ENCODE measurements around the gene FBXL22.

The FBXL22 gene

GRCh38 chr15:63556736-63557135 is 40.5 kb upstream of the FBXL22 start:
- Histone ChIP-seq H3K36me3 (ENCODE audit: control insufficient read depth, low read length) (peaks cover 62% of the 10 kb centered on the region), H3K4me1 (ENCODE audit: control insufficient read depth, low read length) (no peaks in the 10 kb centered on the region), H3K4me3 (ENCODE audit: low read length) (no peak overlapping the region), H3K9me3 (ENCODE audit: control insufficient read depth, insufficient read depth, low read length) (no peaks in the 10 kb centered on the region), H3K9me2 (replicated peaks; ENCODE audit: control insufficient read depth, low read length) (no peaks in the 10 kb centered on the region), H4K20me1 (ENCODE audit: control insufficient read depth, insufficient read depth, low read depth, low read length) (no peaks in the 10 kb centered on the region), H3K4me2 (ENCODE audit: low read length) (no peak overlapping the region), H3K79me2 (ENCODE audit: control insufficient read depth, low read length) (0 out of 2 replicates have a peak, but pooled peaks cover 3% of the 10 kb centered on the region), H3K27ac (ENCODE audit: low read depth, low read length) (no peak overlapping the region), H3F3A (ENCODE audit: control insufficient read depth, insufficient read depth) (0 out of 2 replicates have a peak, but pooled peaks cover 2% of the 10 kb centered on the region), H3K27me3 (ENCODE audit: control insufficient read depth, low read length) (no peaks in the 10 kb centered on the region)
- TF ChIP-seq CTCF (IDR thresholded peaks at IDR 0.05; ENCODE audit: low read depth, low read length, poor library complexity, severe bottlenecking) (no peak), EZH2phosphoT487 (IDR thresholded peaks at IDR 0.05; ENCODE audit: borderline replicate concordance, low read length) (no peak)

- Histone ChIP-seq H3K9me2 (replicated peaks; ENCODE audit: control insufficient read depth, low read length) (no peaks in the 10 kb centered on the region), H3K27ac (ENCODE audit: low read depth, low read length) (no peak overlapping the region), H3K36me3 (ENCODE audit: control insufficient read depth, low read length) (peaks cover 75% of the 10 kb centered on the region)
Measured at GRCh38 chr15:63559753-63560152, 37.4 kb upstream of the FBXL22 start.

GRCh38 chr15:63560741-63561448 is 36.3 kb upstream of the FBXL22 start:
- no peak overlapping the region for H3K27ac ChIP-seq (ENCODE audit: low read depth, low read length)
- H3K4me2 ChIP-seq (ENCODE audit: low read length) = no peak overlapping the region
- TF ChIP-seq EZH2phosphoT487 (IDR thresholded peaks at IDR 0.05; ENCODE audit: borderline replicate concordance, low read length) (no peak), CTCF (IDR thresholded peaks at IDR 0.05; ENCODE audit: low read depth, low read length, poor library complexity, severe bottlenecking) (no peak)
- no peaks in the 10 kb centered on the region for H3K27me3 ChIP-seq (ENCODE audit: control insufficient read depth, low read length)
- H3K79me2 ChIP-seq (ENCODE audit: control insufficient read depth, low read length) = no peaks in the 10 kb centered on the region
- H4K20me1 ChIP-seq (ENCODE audit: control insufficient read depth, insufficient read depth, low read depth, low read length) = no peaks in the 10 kb centered on the region
- H3K36me3 ChIP-seq (ENCODE audit: control insufficient read depth, low read length) = peaks cover 79% of the 10 kb centered on the region
- H3K9me2 ChIP-seq (replicated peaks; ENCODE audit: control insufficient read depth, low read length) = no peaks in the 10 kb centered on the region
- no peaks in the 10 kb centered on the region for H3K4me1 ChIP-seq (ENCODE audit: control insufficient read depth, low read length)
- H3K4me3 ChIP-seq (ENCODE audit: low read length) = no peak overlapping the region
- no peaks in the 10 kb centered on the region for H3K9me3 ChIP-seq (ENCODE audit: control insufficient read depth, insufficient read depth, low read length)
- peaks cover 13% of the 10 kb centered on the region; the same call in 1 of the 2 replicates for H3F3A ChIP-seq (ENCODE audit: control insufficient read depth, insufficient read depth)

More at GRCh38 chr15:63559753-63560152, 37.4 kb upstream of the FBXL22 start:
- Histone ChIP-seq H3F3A (ENCODE audit: control insufficient read depth, insufficient read depth) (peaks cover 8% of the 10 kb centered on the region; the same call in 1 of the 2 replicates), H4K20me1 (ENCODE audit: control insufficient read depth, insufficient read depth, low read depth, low read length) (no peaks in the 10 kb centered on the region), H3K4me2 (ENCODE audit: low read length) (no peak overlapping the region), H3K79me2 (ENCODE audit: control insufficient read depth, low read length) (no peaks in the 10 kb centered on the region), H3K4me3 (ENCODE audit: low read length) (no peak overlapping the region), H3K27me3 (ENCODE audit: control insufficient read depth, low read length) (no peaks in the 10 kb centered on the region), H3K9me3 (ENCODE audit: control insufficient read depth, insufficient read depth, low read length) (no peaks in the 10 kb centered on the region), H3K4me1 (ENCODE audit: control insufficient read depth, low read length) (no peaks in the 10 kb centered on the region)
- TF ChIP-seq EZH2phosphoT487 (IDR thresholded peaks at IDR 0.05; ENCODE audit: borderline replicate concordance, low read length) (no peak), CTCF (IDR thresholded peaks at IDR 0.05; ENCODE audit: low read depth, low read length, poor library complexity, severe bottlenecking) (no peak)

Measured in DOHH2 (cell line).